HUES48 (cell line): ENCODE results near the gene DOCK3.
"Not testable (repeated sequence)": the region's sequence is repeated elsewhere in the genome, so short reads cannot be mapped to it uniquely, and the experiment has no call there.

ENCODE experiments used
- H3K27ac ChIP-seq: one replicate; pipeline ENCODE4 v1.7.0; 2013; ENCODE audit warnings: low read depth, low read length, inconsistent platforms
- H3K27me3 ChIP-seq: 2 replicates; pipeline ENCODE4 v1.6.1; 2013; ENCODE audit warnings: mild to moderate bottlenecking, low read length; ENCODE audit not compliant: control insufficient read depth, insufficient read depth
- H3K36me3 ChIP-seq: 2 replicates; pipeline ENCODE4 v1.6.1; 2013; ENCODE audit warnings: low read length; ENCODE audit not compliant: control insufficient read depth, insufficient read depth
- H3K4me1 ChIP-seq: 2 replicates; pipeline ENCODE4 v1.6.1; 2013; ENCODE audit warnings: mild to moderate bottlenecking, low read length; ENCODE audit not compliant: control insufficient read depth, insufficient read depth
- H3K4me3 ChIP-seq: 2 replicates; pipeline ENCODE4 v1.5.1; 2013; ENCODE audit warnings: mild to moderate bottlenecking, low read depth, low read length
- H3K9ac ChIP-seq: 2 replicates; pipeline ENCODE4 v1.6.1; 2013; ENCODE audit warnings: mild to moderate bottlenecking, low read depth, low read length, moderate library complexity
- H3K9me3 ChIP-seq: 2 replicates; pipeline ENCODE4 v1.6.1; 2013; ENCODE audit warnings: low read length; ENCODE audit not compliant: control insufficient read depth, insufficient read depth

DOCK3 gene

DNA sequence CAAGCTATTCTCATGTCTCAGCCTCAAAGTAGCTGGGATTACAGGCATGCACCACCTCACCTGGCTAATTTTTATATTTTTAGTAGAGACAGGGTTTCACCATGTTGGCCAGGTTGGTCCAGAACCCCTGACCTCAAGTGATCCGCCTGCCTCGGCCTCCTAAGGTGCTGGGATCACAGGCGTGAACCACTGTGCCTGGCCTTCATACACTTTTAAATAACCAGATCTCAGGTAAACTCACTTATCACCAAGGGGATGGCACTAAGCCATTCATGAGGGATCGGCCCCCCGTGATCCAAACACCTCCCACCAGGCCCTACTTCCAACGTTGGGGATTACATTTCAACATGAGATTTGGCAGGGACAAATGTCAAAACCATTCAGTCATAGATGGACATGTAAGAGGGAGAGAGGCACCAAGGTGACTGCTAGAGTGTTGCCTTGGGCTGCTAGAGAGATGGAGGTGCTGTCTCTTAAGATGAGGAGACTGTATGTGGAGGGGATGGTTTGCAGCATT, 13.3 kb upstream of the DOCK3 start:
- Histone ChIP-seq H3K9me3 (no peaks in the 10 kb centered on the region), H3K9ac (no peak overlapping the region), H3K27me3 (no peaks in the 10 kb centered on the region), H3K4me1 (no peaks in the 10 kb centered on the region), H3K27ac (no peak overlapping the region), H3K36me3 (no peaks in the 10 kb centered on the region), H3K4me3 (no peak overlapping the region)

DNA sequence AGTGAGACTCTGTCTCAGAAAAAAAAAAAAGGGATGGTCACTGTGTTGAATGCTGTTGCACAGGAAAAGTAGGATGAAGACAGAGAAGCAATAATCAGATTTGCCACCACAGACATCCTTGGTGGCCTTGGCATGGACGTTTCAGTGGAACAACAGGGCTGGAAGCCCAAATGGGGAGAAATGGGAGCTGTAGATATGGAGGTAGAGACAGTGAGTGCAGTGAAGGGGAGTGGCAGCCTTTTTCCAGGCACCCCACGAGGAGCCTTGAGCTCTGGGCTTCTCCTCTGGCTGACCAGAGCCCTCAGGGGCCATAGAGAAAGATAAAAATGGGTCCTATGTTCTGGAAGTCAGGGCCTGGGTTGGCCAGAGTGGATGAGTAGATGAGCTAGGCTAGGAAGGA, 12.3 kb upstream of the DOCK3 start:
- Histone ChIP-seq H3K9me3 (no peaks in the 10 kb centered on the region), H3K9ac (no peak overlapping the region), H3K27me3 (no peaks in the 10 kb centered on the region), H3K4me1 (peaks cover 4% of the 10 kb centered on the region), H3K4me3 (no peak overlapping the region), H3K36me3 (no peaks in the 10 kb centered on the region), H3K27ac (no peak overlapping the region)

GRCh38 chr3:50665081-50665840, 9.5 kb upstream of the DOCK3 start:
- Histone ChIP-seq H3K4me3 (no peak overlapping the region), H3K36me3 (no peaks in the 10 kb centered on the region), H3K4me1 (peaks cover 4% of the 10 kb centered on the region), H3K9me3 (no peaks in the 10 kb centered on the region), H3K9ac (no peak overlapping the region), H3K27ac (no peak overlapping the region), H3K27me3 (no peaks in the 10 kb centered on the region)

DNA sequence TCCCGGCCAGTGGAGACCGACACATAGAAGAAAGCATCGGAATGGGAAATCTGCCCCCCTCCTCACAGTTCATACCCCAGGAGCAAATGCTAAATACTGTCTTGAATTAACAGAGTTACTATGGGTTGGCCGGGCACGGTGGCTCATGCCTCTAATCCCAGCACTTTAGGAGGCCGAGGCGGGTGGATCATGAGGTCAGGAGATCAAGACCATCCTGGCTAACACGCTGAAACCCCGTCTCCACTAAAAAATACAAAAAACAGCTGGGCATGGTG, 8.9 kb upstream of the DOCK3 start:
- H3K36me3 ChIP-seq, H3K4me1 ChIP-seq, H3K9me3 ChIP-seq, H3K27me3 ChIP-seq, H3K4me3 ChIP-seq, H3K9ac ChIP-seq, H3K27ac ChIP-seq: not testable (repeated sequence)

DNA sequence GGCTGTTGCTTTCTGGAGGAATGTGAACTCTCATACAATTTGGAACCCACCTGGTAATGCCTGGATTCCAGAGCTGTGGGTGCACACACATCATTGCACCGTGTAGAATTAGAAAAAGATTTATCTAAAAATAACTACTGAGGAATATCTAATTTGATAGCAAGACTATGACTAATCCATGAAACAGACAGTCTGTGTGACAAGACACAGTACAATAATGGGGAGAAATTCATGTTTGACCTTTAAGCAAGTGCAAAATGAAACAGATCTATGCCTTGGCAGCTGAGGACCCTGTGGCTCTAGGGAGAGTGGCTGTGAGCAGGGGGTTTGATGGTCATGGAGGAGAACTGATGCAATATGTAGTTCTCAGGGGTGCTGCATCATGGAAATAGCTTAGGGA, 7.9 kb upstream of the DOCK3 start:
- no peaks in the 10 kb centered on the region for H3K9me3 ChIP-seq
- no peaks in the 10 kb centered on the region for H3K27me3 ChIP-seq
- no peaks in the 10 kb centered on the region for H3K36me3 ChIP-seq
- H3K4me1 ChIP-seq, result peaks cover 4% of the 10 kb centered on the region
- H3K4me3 ChIP-seq, result no peak overlapping the region
- no peak overlapping the region for H3K9ac ChIP-seq
- H3K27ac ChIP-seq, result no peak overlapping the region

DNA sequence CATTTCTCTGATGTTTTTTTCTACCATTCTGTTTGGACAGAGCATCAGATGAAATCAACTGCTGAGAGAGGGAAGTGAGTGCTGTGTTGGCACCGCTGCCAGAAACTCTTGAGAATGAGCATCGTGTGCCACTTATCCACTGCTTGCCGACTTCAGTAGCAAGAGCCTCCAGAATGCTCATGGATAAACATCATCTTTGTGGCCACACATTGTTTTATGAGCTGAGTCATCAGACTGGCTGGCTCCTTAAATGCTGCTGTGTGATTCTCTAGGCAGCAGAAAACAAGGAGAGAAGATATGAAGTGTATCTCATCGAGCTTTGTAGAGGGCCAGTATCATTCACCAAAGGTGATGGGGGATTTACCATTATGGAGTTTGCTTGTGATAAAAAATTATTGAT, 3.4 kb upstream of the DOCK3 start:
- no peak overlapping the region for H3K27ac ChIP-seq
- peaks cover 21% of the 10 kb centered on the region for H3K27me3 ChIP-seq

DNA sequence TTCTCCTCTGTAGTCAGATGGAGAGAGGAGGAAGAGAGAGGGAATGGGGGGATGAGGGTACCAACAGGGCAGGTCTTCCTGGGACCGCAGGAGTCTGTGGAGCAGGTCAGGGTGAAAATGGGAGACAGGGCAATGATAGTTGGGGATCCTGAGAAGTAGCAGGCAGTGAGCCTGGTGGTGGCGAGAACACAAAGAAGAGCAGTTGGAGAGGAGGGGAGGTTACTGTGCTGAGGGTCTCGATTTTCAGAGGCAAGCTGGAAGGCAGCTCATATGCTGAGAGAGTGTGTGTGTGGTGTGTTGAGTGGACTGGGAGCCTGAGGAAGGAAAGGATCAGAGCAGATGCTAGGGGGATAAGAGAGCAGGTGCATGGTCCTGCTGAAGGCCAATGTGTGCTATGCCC, 2.1 kb upstream of the DOCK3 start:
- Histone ChIP-seq H3K27ac (no peak overlapping the region), H3K36me3 (no peaks in the 10 kb centered on the region), H3K27me3 (peaks cover 21% of the 10 kb centered on the region), H3K4me3 (no peak overlapping the region), H3K9ac (no peak overlapping the region), H3K9me3 (no peaks in the 10 kb centered on the region), H3K4me1 (peaks cover 16% of the 10 kb centered on the region)

More for the DNA sequence above, 3.4 kb upstream of the DOCK3 start:
- peaks cover 9% of the 10 kb centered on the region for H3K4me1 ChIP-seq
- H3K9me3 ChIP-seq, result no peaks in the 10 kb centered on the region
- H3K36me3 ChIP-seq, result no peaks in the 10 kb centered on the region
- no peak overlapping the region for H3K4me3 ChIP-seq
- no peak overlapping the region for H3K9ac ChIP-seq

- Histone ChIP-seq H3K27ac (no peak overlapping the region), H3K4me3 (peak overlapping the region; percentile 77), H3K9me3 (no peaks in the 10 kb centered on the region), H3K4me1 (peaks cover 19% of the 10 kb centered on the region), H3K9ac (no peak overlapping the region), H3K27me3 (peaks cover 21% of the 10 kb centered on the region), H3K36me3 (no peaks in the 10 kb centered on the region)
Observed at GRCh38 chr3:50673931-50674330, 796 bp upstream of the DOCK3 start.

DNA sequence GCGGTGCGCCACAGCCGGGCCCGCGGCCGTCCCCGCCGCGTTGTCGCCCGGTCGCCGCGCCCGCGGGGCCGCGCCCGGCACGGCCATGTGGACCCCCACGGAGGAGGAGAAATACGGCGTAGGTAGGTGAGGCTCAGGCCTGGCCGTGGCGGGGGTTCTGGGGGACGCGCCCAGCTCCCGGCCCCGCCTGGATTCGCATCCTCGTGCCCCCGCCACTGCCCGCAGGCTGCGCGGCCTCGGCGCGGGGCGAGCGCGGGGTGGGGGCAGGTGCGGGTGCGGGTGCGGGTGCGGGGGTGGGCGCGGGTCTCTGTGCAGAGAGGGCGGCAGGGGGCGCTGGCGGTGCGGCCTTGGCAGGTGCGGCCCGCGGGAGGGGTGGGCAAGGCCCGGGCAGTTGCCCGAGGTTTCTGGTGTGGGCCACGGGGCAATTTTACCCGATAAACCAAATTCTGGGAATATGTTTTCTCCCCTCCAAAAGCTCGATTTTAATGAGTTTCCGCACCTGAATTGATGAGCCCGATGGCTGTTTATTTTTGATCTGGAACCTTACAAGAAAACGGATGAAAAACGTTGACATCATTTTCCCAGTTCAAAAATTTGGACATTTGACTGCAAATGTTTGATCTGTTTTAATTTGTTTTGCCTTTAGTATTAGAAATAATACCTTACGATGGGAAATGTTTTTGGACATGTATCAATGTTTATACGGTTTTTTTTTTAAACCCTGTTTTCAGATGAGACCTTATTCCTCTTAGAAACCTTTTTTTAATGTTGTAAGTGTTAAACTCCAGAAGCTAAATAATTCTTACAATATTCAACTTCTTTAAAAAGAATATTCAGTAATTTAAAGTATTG, 678 bp downstream of the DOCK3 start:
- Histone ChIP-seq H3K36me3 (no peaks in the 10 kb centered on the region), H3K27ac (no peak overlapping the region), H3K9ac (peak overlapping the region; percentile 70), H3K9me3 (no peaks in the 10 kb centered on the region), H3K4me1 (peaks cover 25% of the 10 kb centered on the region), H3K4me3 (peak overlapping the region; percentile 77), H3K27me3 (peaks cover 21% of the 10 kb centered on the region)

DNA sequence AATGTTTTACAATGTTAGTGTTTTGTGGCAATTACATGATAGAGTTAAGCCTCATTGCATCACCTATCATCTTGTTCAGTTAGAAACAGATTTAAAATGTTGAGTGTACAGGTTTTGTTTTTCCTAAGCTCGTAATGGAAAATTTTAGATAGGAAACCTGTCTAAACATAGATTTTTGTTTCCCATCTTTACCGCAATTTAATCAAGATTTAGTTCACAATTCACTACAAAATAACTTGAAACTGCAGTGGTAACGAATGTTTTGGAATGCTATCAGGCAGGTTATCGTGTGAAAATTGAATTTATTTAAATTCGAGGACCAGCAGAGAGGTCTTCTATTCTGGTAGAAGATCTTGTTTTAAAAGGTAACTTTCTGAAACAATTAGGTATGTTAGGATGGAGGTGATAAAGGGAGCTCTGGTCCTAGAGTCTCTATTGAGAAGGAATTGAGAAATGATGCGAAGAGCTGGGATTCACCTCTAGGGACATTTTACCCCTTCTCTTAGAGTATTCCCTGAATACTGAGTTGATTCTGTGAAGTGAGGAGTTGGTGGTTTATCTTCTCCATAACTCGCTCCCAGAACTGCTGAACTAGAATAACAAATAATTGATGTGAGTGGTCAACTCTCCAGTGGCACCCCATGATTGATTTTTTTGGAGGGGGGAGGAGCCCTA, 1.4 kb downstream of the DOCK3 start:
- Histone ChIP-seq H3K27ac (no peak overlapping the region), H3K36me3 (no peaks in the 10 kb centered on the region), H3K9ac (peak overlapping the region; percentile 38; the same call in 1 of the 2 replicates), H3K27me3 (peaks cover 21% of the 10 kb centered on the region), H3K9me3 (no peaks in the 10 kb centered on the region), H3K4me1 (peaks cover 25% of the 10 kb centered on the region), H3K4me3 (peak overlapping the region; percentile 77)
